SK-N-SH (cell line): Measurements from ENCODE around the gene LSG1.

ENCODE experiments used
- EP300 ChIP-seq, 2 experiments: IDR thresholded peaks; 2 replicates each; pipeline versions ENCODE4 v1.4.0 to v1.6.1; 2012; ENCODE audit warnings: borderline replicate concordance in 1 of 2, low read depth in 1 of 2, low read length in 1 of 2
- EZH2phosphoT487 ChIP-seq: fragments of 200-600 bp; sonication (generic); IDR thresholded peaks from 2 replicates; pipeline ENCODE4 v1.6.1; 2017; ENCODE audit warnings: low read depth, mixed run types, mild to moderate bottlenecking, antibody characterized with exemption, moderate library complexity, borderline replicate concordance
- FOSL2 ChIP-seq: IDR thresholded peaks from 2 replicates; pipeline ENCODE4 v1.4.0; 2012; ENCODE audit warnings: low read depth, mild to moderate bottlenecking, moderate library complexity, borderline replicate concordance
- FOXM1 ChIP-seq: IDR thresholded peaks from 2 replicates; pipeline ENCODE4 v1.4.0; 2012; ENCODE audit warnings: low read depth, mild to moderate bottlenecking
- GABPA ChIP-seq: IDR thresholded peaks from 2 replicates; pipeline ENCODE4 v1.4.0; 2012; ENCODE audit warnings: low read depth, mild to moderate bottlenecking
- MXI1 ChIP-seq: IDR thresholded peaks from 2 replicates; pipeline ENCODE4 v1.6.1; 2012; ENCODE audit warnings: mild to moderate bottlenecking, low read depth, low read length, improper control_type of control experiment
- NRF1 ChIP-seq: IDR thresholded peaks from 2 replicates; pipeline ENCODE4 v1.6.1; 2012; ENCODE audit warnings: low read depth, mild to moderate bottlenecking, low read length
- RFX5 ChIP-seq: IDR thresholded peaks from 2 replicates; pipeline ENCODE4 v1.6.1; 2012; ENCODE audit warnings: mild to moderate bottlenecking, improper control_type of control experiment, low read length
- TF ChIP-seq, protein P1 (sequence below): fragments of 150-350 bp; IDR thresholded peaks from 2 replicates; pipeline ENCODE4 v1.6.1; 2017; ENCODE audit warnings: antibody characterized with exemption, low read length, low read depth, borderline replicate concordance
- TF ChIP-seq, protein P2 (sequence below): fragments of 200-600 bp; sonication (generic); IDR thresholded peaks from 2 replicates; pipeline ENCODE4 v1.6.1; 2017; ENCODE audit warnings: antibody characterized with exemption, mild to moderate bottlenecking, moderate library complexity
- TF ChIP-seq, protein P3 (sequence below): IDR thresholded peaks from 2 replicates; pipeline ENCODE4 v1.4.0; 2012; ENCODE audit warnings: low read depth, borderline replicate concordance
- TF ChIP-seq, protein P4 (sequence below): IDR thresholded peaks from 2 replicates; pipeline ENCODE4 v1.4.0; 2012; ENCODE audit warnings: low read depth

DNA sequence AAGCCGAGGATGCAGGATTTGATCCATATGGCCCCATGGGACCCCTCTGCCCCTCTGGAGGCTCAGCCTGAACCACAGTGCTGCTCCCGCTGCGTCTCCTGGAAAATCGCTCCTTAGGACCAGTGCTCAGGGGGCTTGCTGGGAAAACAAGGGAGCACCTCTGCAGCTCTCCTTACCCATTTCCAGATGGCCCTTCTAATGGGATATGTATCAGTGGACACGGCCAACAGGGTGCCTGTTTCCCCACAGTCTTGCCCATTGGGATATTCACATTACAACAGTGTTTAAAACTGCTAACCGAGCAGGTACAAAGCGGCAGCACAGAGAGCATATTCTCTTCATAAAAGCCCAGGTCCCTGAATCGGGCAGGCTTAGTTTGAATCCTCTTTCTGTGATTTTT is 65.8 kb downstream of the LSG1 start:
- TF ChIP-seq EZH2phosphoT487 (no peak), FOSL2 (no peak), RFX5 (no peak), NRF1 (no peak), MXI1 (no peak), EP300 (IDR thresholded peaks at IDR 0.05; ENCODE audit: borderline replicate concordance in 1 of 2, low read depth in 1 of 2, low read length in 1 of 2) (no peak), FOXM1 (no peak), GABPA (no peak)
- TF ChIP-seq, protein P1, sequence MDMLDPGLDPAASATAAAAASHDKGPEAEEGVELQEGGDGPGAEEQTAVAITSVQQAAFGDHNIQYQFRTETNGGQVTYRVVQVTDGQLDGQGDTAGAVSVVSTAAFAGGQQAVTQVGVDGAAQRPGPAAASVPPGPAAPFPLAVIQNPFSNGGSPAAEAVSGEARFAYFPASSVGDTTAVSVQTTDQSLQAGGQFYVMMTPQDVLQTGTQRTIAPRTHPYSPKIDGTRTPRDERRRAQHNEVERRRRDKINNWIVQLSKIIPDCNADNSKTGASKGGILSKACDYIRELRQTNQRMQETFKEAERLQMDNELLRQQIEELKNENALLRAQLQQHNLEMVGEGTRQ: no peak
- TF ChIP-seq, protein P2, sequence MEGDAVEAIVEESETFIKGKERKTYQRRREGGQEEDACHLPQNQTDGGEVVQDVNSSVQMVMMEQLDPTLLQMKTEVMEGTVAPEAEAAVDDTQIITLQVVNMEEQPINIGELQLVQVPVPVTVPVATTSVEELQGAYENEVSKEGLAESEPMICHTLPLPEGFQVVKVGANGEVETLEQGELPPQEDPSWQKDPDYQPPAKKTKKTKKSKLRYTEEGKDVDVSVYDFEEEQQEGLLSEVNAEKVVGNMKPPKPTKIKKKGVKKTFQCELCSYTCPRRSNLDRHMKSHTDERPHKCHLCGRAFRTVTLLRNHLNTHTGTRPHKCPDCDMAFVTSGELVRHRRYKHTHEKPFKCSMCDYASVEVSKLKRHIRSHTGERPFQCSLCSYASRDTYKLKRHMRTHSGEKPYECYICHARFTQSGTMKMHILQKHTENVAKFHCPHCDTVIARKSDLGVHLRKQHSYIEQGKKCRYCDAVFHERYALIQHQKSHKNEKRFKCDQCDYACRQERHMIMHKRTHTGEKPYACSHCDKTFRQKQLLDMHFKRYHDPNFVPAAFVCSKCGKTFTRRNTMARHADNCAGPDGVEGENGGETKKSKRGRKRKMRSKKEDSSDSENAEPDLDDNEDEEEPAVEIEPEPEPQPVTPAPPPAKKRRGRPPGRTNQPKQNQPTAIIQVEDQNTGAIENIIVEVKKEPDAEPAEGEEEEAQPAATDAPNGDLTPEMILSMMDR: no peak
- TF ChIP-seq, protein P3, sequence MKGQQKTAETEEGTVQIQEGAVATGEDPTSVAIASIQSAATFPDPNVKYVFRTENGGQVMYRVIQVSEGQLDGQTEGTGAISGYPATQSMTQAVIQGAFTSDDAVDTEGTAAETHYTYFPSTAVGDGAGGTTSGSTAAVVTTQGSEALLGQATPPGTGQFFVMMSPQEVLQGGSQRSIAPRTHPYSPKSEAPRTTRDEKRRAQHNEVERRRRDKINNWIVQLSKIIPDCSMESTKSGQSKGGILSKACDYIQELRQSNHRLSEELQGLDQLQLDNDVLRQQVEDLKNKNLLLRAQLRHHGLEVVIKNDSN: no peak
- TF ChIP-seq, protein P4, sequence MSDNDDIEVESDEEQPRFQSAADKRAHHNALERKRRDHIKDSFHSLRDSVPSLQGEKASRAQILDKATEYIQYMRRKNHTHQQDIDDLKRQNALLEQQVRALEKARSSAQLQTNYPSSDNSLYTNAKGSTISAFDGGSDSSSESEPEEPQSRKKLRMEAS: no peak
